HFF-Myc (cell line): ENCODE results near the gene PLEKHM3.
"Not testable (repeated sequence)": the region's sequence is repeated elsewhere in the genome, so short reads cannot be mapped to it uniquely, and the experiment has no call there.

Experiments
- DNase-seq: peaks from one replicate; pipeline ENCODE4 v3.0.0-alpha.2; 2011; ENCODE audit warnings: low read depth; ENCODE audit errors: extremely low read depth
- H3K4me3 ChIP-seq: replicated peaks from 2 replicates; pipeline ENCODE4 v1.5.1; 2011; ENCODE audit warnings: low read depth, mild to moderate bottlenecking, control low read depth, low read length
- CTCF ChIP-seq: IDR thresholded peaks from 2 replicates; pipeline ENCODE4 v1.5.1; 2012; ENCODE audit warnings: mild to moderate bottlenecking, low read depth, low read length, control low read depth; ENCODE audit errors: missing control alignments

The PLEKHM3 gene

GRCh38 chr2:208020253-208020652 is 5.1 kb downstream of the PLEKHM3 start:
- DNase-seq, result no peak
- no peak overlapping the region for H3K4me3 ChIP-seq
- TF ChIP-seq CTCF, result no peak

GRCh38 chr2:208018124-208018712 is 7.1 kb downstream of the PLEKHM3 start:
- H3K4me3 ChIP-seq, DNase-seq: not testable (repeated sequence)

- TF ChIP-seq CTCF, result no peak
- H3K4me3 ChIP-seq, result no peak overlapping the region
- DNase-seq, result no peak
These were observed 7.6 kb downstream of the PLEKHM3 start for GRCh38 chr2:208017721-208018120.

GRCh38 chr2:208015475-208015874 is 9.9 kb downstream of the PLEKHM3 start:
- TF ChIP-seq CTCF, result no peak
- no peak for DNase-seq
- no peak overlapping the region for H3K4me3 ChIP-seq

GRCh38 chr2:208013285-208014178 is 11.8 kb downstream of the PLEKHM3 start:
- no peak for DNase-seq
- H3K4me3 ChIP-seq, result no peak overlapping the region
- no peak for TF ChIP-seq CTCF

GRCh38 chr2:208012449-208012848 is 12.9 kb downstream of the PLEKHM3 start:
- DNase-seq, result no peak
- no peak for TF ChIP-seq CTCF

GRCh38 chr2:208010506-208010905 is 14.8 kb downstream of the PLEKHM3 start:
- no peak overlapping the region for H3K4me3 ChIP-seq
- no peak for DNase-seq
- no peak for TF ChIP-seq CTCF

More at GRCh38 chr2:208012449-208012848, 12.9 kb downstream of the PLEKHM3 start:
- H3K4me3 ChIP-seq, result no peak overlapping the region
